NCI-H2171 treated with DMSO at 0.1 percent for 48 hours (cell line): ENCODE data around the gene WFDC2.
A peak's percentile ranks its signal among the peaks of the same experiment; 100 is the strongest.
"Not testable (repeated sequence)": the region's sequence is repeated elsewhere in the genome, so short reads cannot be mapped to it uniquely, and the experiment has no call there.

ENCODE experiments used
- DNase-seq: peaks from one replicate; lab custom pipeline; 2025; lab: John Stamatoyannopoulos, UW

Gene WFDC2

GRCh38 chr20:45452238-45452637 is 17.3 kb upstream of the WFDC2 start:
- no peak for DNase-seq

- DNase-seq = peak; percentile 75
Observed at GRCh38 chr20:45452772-45453691, 16.5 kb upstream of the WFDC2 start.

- peak; percentile 26 for DNase-seq
Observed at GRCh38 chr20:45456632-45457031, 12.9 kb upstream of the WFDC2 start.

- peak; percentile 25 for DNase-seq
Observed at GRCh38 chr20:45459606-45460005, 9.9 kb upstream of the WFDC2 start.

- DNase-seq = no peak
Observed at GRCh38 chr20:45461225-45461624, 8.3 kb upstream of the WFDC2 start.

GRCh38 chr20:45462711-45463509 is 6.6 kb upstream of the WFDC2 start:
- no peak for DNase-seq

GRCh38 chr20:45463709-45464108 is 5.8 kb upstream of the WFDC2 start:
- no peak for DNase-seq

GRCh38 chr20:45465491-45466266 is 3.9 kb upstream of the WFDC2 start:
- no peak for DNase-seq

- no peak for DNase-seq
Observed at GRCh38 chr20:45467172-45467571, 2.4 kb upstream of the WFDC2 start.

GRCh38 chr20:45467861-45468260 is 1.7 kb upstream of the WFDC2 start:
- DNase-seq = no peak

GRCh38 chr20:45470262-45470931 is 844 bp downstream of the WFDC2 start:
- DNase-seq = no peak

GRCh38 chr20:45470937-45471336 is 1.4 kb downstream of the WFDC2 start:
- no peak for DNase-seq

GRCh38 chr20:45472286-45472685 is 2.7 kb downstream of the WFDC2 start:
- DNase-seq = not testable (repeated sequence)

- not testable (repeated sequence) for DNase-seq
Observed at GRCh38 chr20:45477530-45478148, 8.1 kb downstream of the WFDC2 start.

GRCh38 chr20:45479822-45480221 is 10.3 kb downstream of the WFDC2 start:
- no peak for DNase-seq

GRCh38 chr20:45484676-45485075 is 15.1 kb downstream of the WFDC2 start:
- DNase-seq = no peak

GRCh38 chr20:45485388-45485787 is 15.8 kb downstream of the WFDC2 start:
- DNase-seq = no peak

- DNase-seq = no peak
Observed at GRCh38 chr20:45487231-45487635, 17.7 kb downstream of the WFDC2 start.

- no peak for DNase-seq
Observed at GRCh38 chr20:45489083-45489531, 19.6 kb downstream of the WFDC2 start.

GRCh38 chr20:45495501-45495941 is 26.0 kb downstream of the WFDC2 start:
- DNase-seq = no peak

- DNase-seq = no peak
Observed at GRCh38 chr20:45496166-45496565, 26.6 kb downstream of the WFDC2 start.
